GM08714 (cell line): ENCODE data around the gene SH3RF1.

Source experiments
- H3K4me3 ChIP-seq: fragments of 200-500 bp; sonication (Bioruptor generic); 2 replicates; pipeline ENCODE4 v1.5.1; 2014; ENCODE audit warnings: mild to moderate bottlenecking, low read length, inconsistent platforms
- ZNF274 ChIP-seq: IDR thresholded peaks from 2 replicates; pipeline ENCODE4 v1.6.1; 2012; ENCODE audit warnings: mild to moderate bottlenecking, low read depth, low read length

SH3RF1 gene

GRCh38 chr4:169263791-169264392, 6.9 kb downstream of the SH3RF1 start:
- no peak for TF ChIP-seq ZNF274
- no peak overlapping the region for H3K4me3 ChIP-seq

GRCh38 chr4:169260217-169260866, 10.4 kb downstream of the SH3RF1 start:
- no peak for TF ChIP-seq ZNF274
- H3K4me3 ChIP-seq: no peak overlapping the region

- no peak overlapping the region for H3K4me3 ChIP-seq
- TF ChIP-seq ZNF274: no peak
Observed at GRCh38 chr4:169259271-169259670, 11.5 kb downstream of the SH3RF1 start.

GRCh38 chr4:169258141-169258540, 12.6 kb downstream of the SH3RF1 start:
- TF ChIP-seq ZNF274: no peak
- H3K4me3 ChIP-seq: no peak overlapping the region

- H3K4me3 ChIP-seq: no peak overlapping the region
- TF ChIP-seq ZNF274: no peak
Observed at GRCh38 chr4:169256856-169257761, 13.6 kb downstream of the SH3RF1 start.

GRCh38 chr4:169256101-169256612, 14.6 kb downstream of the SH3RF1 start:
- no peak overlapping the region for H3K4me3 ChIP-seq
- TF ChIP-seq ZNF274: no peak

GRCh38 chr4:169254546-169254983, 16.2 kb downstream of the SH3RF1 start:
- no peak for TF ChIP-seq ZNF274
- no peak overlapping the region for H3K4me3 ChIP-seq

GRCh38 chr4:169253904-169254303, 16.9 kb downstream of the SH3RF1 start:
- H3K4me3 ChIP-seq: no peak overlapping the region
- no peak for TF ChIP-seq ZNF274

GRCh38 chr4:169253113-169253671, 17.6 kb downstream of the SH3RF1 start:
- TF ChIP-seq ZNF274: no peak
- H3K4me3 ChIP-seq: no peak overlapping the region

- H3K4me3 ChIP-seq: no peak overlapping the region
- TF ChIP-seq ZNF274: no peak
Observed at GRCh38 chr4:169252339-169253112, 18.2 kb downstream of the SH3RF1 start.

GRCh38 chr4:169251291-169252235, 19.2 kb downstream of the SH3RF1 start:
- no peak for TF ChIP-seq ZNF274
- no peak overlapping the region for H3K4me3 ChIP-seq

GRCh38 chr4:169250796-169251195, 20.0 kb downstream of the SH3RF1 start:
- no peak overlapping the region for H3K4me3 ChIP-seq
- TF ChIP-seq ZNF274: no peak
